Measurements from ENCODE around the gene BRCA1. TPM values are rescaled to one million over a fixed set of nuclear protein-coding genes. Genes with fewer than 3 reads are reported as not detected.

Gene BRCA1
- total RNA-seq, 1 donor from 2014 or later: 6.0 TPM

GRCh38 chr17:43019418-43019817, 105.7 kb downstream of the BRCA1 start:
- Histone ChIP-seq H3K27ac (ENCODE audit: low read depth, low read length) (no peak overlapping the region), H4K20me1 (ENCODE audit: insufficient read depth, low read length) (peaks cover 29% of the 10 kb centered on the region), H2AFZ (ENCODE audit: low read depth, low read length) (no peak overlapping the region), H3K4me1 (ENCODE audit: insufficient read depth, low read length) (peaks cover 23% of the 10 kb centered on the region), H3K9me3 (ENCODE audit: insufficient read depth, low read depth, low read length) (no peaks in the 10 kb centered on the region), H3K36me3 (ENCODE audit: insufficient read depth, low read length) (peaks cover 8% of the 10 kb centered on the region), H3K4me3 (ENCODE audit: insufficient read depth, low read depth, low read length) (no peak overlapping the region), H3K9ac (ENCODE audit: low read length) (no peak overlapping the region), H3K27me3 (ENCODE audit: insufficient read depth, low read length) (no peaks in the 10 kb centered on the region), H3K79me2 (ENCODE audit: insufficient read depth, low read length) (peaks cover 42% of the 10 kb centered on the region), H3K4me2 (ENCODE audit: low read length) (peak overlapping the region; percentile 90)
- H3K4me3 Mint-ChIP-seq (ENCODE audit: unreplicated experiment): peak overlapping the region; percentile 97
- H3K9me3 Mint-ChIP-seq (ENCODE audit: unreplicated experiment): no peaks in the 10 kb centered on the region
- H3K27ac Mint-ChIP-seq (ENCODE audit: unreplicated experiment): peak overlapping the region; percentile 77
- DNase-seq (ENCODE audit: low read depth): no peak
- H3K27me3 Mint-ChIP-seq (ENCODE audit: low read depth, unreplicated experiment): no peaks in the 10 kb centered on the region
- FAIRE-seq: no peak
- H3K4me1 Mint-ChIP-seq (ENCODE audit: low read depth, unreplicated experiment): peaks cover 43% of the 10 kb centered on the region
- peaks cover 11% of the 10 kb centered on the region for H3K36me3 Mint-ChIP-seq (ENCODE audit: low read depth, unreplicated experiment)
- TF ChIP-seq EZH2 (IDR thresholded peaks at IDR 0.05; ENCODE audit: insufficient read depth, low read length) (no peak), CTCF (IDR thresholded peaks at IDR 0.05; ENCODE audit: insufficient read depth, low read depth, low read length) (no peak)

GRCh38 chr17:43018932-43019331, 106.2 kb downstream of the BRCA1 start:
- H3K4me3 Mint-ChIP-seq (ENCODE audit: unreplicated experiment): no peak overlapping the region
- no peaks in the 10 kb centered on the region for H3K9me3 Mint-ChIP-seq (ENCODE audit: unreplicated experiment)
- no peak overlapping the region for H3K27ac Mint-ChIP-seq (ENCODE audit: unreplicated experiment)
- H3K4me1 ChIP-seq (ENCODE audit: insufficient read depth, low read length): peaks cover 20% of the 10 kb centered on the region
- H3K4me3 ChIP-seq (ENCODE audit: insufficient read depth, low read depth, low read length): no peak overlapping the region
- H3K9ac ChIP-seq (ENCODE audit: low read length): no peak overlapping the region
- H3K27me3 Mint-ChIP-seq (ENCODE audit: low read depth, unreplicated experiment): no peaks in the 10 kb centered on the region
- no peak overlapping the region for H3K27ac ChIP-seq (ENCODE audit: low read depth, low read length)
- no peak for FAIRE-seq
- H3K79me2 ChIP-seq (ENCODE audit: insufficient read depth, low read length): peaks cover 42% of the 10 kb centered on the region
- no peak for DNase-seq (ENCODE audit: low read depth)
- H3K4me2 ChIP-seq (ENCODE audit: low read length): peak overlapping the region; percentile 22
- no peaks in the 10 kb centered on the region for H3K27me3 ChIP-seq (ENCODE audit: insufficient read depth, low read length)
- TF ChIP-seq CTCF (IDR thresholded peaks at IDR 0.05; ENCODE audit: insufficient read depth, low read depth, low read length): no peak
- peaks cover 11% of the 10 kb centered on the region for H3K36me3 Mint-ChIP-seq (ENCODE audit: low read depth, unreplicated experiment)
- peaks cover 32% of the 10 kb centered on the region for H4K20me1 ChIP-seq (ENCODE audit: insufficient read depth, low read length)
- H3K36me3 ChIP-seq (ENCODE audit: insufficient read depth, low read length): peaks cover 8% of the 10 kb centered on the region
- no peaks in the 10 kb centered on the region for H3K9me3 ChIP-seq (ENCODE audit: insufficient read depth, low read depth, low read length)
- peaks cover 43% of the 10 kb centered on the region for H3K4me1 Mint-ChIP-seq (ENCODE audit: low read depth, unreplicated experiment)
- H2AFZ ChIP-seq (ENCODE audit: low read depth, low read length): no peak overlapping the region

- peak overlapping the region; percentile 69 for H3K27ac Mint-ChIP-seq (ENCODE audit: unreplicated experiment)
- no peaks in the 10 kb centered on the region for H3K27me3 ChIP-seq (ENCODE audit: insufficient read depth, low read length)
- no peaks in the 10 kb centered on the region for H3K27me3 Mint-ChIP-seq (ENCODE audit: low read depth, unreplicated experiment)
- TF ChIP-seq CTCF (IDR thresholded peaks at IDR 0.05; ENCODE audit: insufficient read depth, low read depth, low read length) (no peak), EZH2 (IDR thresholded peaks at IDR 0.05; ENCODE audit: insufficient read depth, low read length) (no peak)
- H3K4me2 ChIP-seq (ENCODE audit: low read length): peak overlapping the region; percentile 22
- no peak overlapping the region for H3K9ac ChIP-seq (ENCODE audit: low read length)
- H2AFZ ChIP-seq (ENCODE audit: low read depth, low read length): no peak overlapping the region
- peaks cover 46% of the 10 kb centered on the region for H3K4me1 Mint-ChIP-seq (ENCODE audit: low read depth, unreplicated experiment)
- FAIRE-seq (no peak), DNase-seq (ENCODE audit: low read depth) (no peak)
- no peak overlapping the region for H3K27ac ChIP-seq (ENCODE audit: low read depth, low read length)
- H3K36me3 ChIP-seq (ENCODE audit: insufficient read depth, low read length): peaks cover 8% of the 10 kb centered on the region
- H3K36me3 Mint-ChIP-seq (ENCODE audit: low read depth, unreplicated experiment): peaks cover 11% of the 10 kb centered on the region
- H4K20me1 ChIP-seq (ENCODE audit: insufficient read depth, low read length): peaks cover 32% of the 10 kb centered on the region
- H3K4me3 Mint-ChIP-seq (ENCODE audit: unreplicated experiment): peak overlapping the region; percentile 6
- H3K4me3 ChIP-seq (ENCODE audit: insufficient read depth, low read depth, low read length): no peak overlapping the region
- peaks cover 42% of the 10 kb centered on the region for H3K79me2 ChIP-seq (ENCODE audit: insufficient read depth, low read length)
- no peaks in the 10 kb centered on the region for H3K9me3 Mint-ChIP-seq (ENCODE audit: unreplicated experiment)
- H3K4me1 ChIP-seq (ENCODE audit: insufficient read depth, low read length): peaks cover 20% of the 10 kb centered on the region
- no peaks in the 10 kb centered on the region for H3K9me3 ChIP-seq (ENCODE audit: insufficient read depth, low read depth, low read length)
Measured at GRCh38 chr17:43018008-43018853, 106.9 kb downstream of the BRCA1 start.

Measured in astrocyte (in vitro differentiated cells and primary cell).